ENCODE measurements around the gene TAF6. TPM values are rescaled to one million over a fixed set of nuclear protein-coding genes. Genes with fewer than 3 reads are reported as not detected.
A peak's percentile ranks its signal among the peaks of the same experiment; 100 is the strongest.

The TAF6 gene
- total and polyA plus RNA-seq, 9 of the 15 experiments (the other 6 are each of a cell fraction or from before 2014, with no cell fraction given), result 0.78 to 78.7 (median 21.3) TPM

DNA sequence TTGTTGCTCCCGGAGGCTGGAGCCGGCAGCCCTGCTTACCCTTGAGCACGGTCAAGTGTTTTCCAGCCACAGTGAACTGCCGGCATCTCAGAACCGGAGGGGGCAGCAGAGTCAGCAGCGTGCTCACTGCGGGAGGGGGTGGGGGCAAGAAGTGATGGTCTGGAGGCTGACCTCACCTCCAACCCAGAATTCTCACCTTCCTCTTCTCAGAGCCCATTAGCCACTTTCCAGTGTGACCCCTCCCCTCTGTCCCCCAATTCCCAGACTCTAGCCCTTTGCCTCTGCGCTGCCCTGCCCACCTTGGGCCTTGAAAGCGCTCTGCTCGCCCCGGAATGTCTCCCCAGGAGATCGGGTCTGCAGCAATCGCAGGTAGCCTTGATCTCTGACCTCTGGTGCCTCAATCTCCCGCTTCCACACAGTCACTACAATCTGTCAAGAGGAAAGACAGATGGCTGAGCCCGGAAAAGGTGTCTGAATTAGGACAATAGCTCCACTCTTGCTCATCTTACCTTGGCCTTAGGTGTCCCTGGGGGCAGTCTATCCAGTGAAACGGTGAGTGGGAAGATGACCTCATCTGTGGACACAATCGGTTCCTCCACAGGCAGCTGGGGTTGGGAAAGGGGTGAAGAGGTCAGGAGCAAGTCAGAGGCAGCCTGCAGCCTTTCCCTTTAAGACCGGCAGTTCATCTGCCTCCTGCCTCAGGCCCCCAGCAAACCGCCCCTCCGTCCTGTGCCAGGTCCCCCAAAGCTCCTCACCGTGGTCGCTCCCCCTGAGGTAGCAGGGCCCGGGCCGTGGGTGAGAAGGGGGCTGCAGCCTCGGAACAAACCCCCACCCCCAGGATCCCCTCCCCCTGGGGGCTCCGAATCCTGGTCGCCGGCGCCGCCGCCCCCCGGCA, 38.4 kb upstream of the TAF6 start (continued):
- TF ChIP-seq, protein P1, sequence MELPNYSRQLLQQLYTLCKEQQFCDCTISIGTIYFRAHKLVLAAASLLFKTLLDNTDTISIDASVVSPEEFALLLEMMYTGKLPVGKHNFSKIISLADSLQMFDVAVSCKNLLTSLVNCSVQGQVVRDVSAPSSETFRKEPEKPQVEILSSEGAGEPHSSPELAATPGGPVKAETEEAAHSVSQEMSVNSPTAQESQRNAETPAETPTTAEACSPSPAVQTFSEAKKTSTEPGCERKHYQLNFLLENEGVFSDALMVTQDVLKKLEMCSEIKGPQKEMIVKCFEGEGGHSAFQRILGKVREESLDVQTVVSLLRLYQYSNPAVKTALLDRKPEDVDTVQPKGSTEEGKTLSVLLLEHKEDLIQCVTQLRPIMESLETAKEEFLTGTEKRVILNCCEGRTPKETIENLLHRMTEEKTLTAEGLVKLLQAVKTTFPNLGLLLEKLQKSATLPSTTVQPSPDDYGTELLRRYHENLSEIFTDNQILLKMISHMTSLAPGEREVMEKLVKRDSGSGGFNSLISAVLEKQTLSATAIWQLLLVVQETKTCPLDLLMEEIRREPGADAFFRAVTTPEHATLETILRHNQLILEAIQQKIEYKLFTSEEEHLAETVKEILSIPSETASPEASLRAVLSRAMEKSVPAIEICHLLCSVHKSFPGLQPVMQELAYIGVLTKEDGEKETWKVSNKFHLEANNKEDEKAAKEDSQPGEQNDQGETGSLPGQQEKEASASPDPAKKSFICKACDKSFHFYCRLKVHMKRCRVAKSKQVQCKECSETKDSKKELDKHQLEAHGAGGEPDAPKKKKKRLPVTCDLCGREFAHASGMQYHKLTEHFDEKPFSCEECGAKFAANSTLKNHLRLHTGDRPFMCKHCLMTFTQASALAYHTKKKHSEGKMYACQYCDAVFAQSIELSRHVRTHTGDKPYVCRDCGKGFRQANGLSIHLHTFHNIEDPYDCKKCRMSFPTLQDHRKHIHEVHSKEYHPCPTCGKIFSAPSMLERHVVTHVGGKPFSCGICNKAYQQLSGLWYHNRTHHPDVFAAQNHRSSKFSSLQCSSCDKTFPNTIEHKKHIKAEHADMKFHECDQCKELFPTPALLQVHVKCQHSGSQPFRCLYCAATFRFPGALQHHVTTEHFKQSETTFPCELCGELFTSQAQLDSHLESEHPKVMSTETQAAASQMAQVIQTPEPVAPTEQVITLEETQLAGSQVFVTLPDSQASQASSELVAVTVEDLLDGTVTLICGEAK (IDR thresholded peaks at IDR 0.05), result no peak
- TF ChIP-seq, protein P1 (CRISPR knock-in tag; IDR thresholded peaks at IDR 0.05), result no peak
- TF ChIP-seq MYBL2 (IDR thresholded peaks at IDR 0.05; ENCODE audit: low read depth) (no peak), MYBL2 (CRISPR knock-in tag; IDR thresholded peaks at IDR 0.05; ENCODE audit: borderline replicate concordance) (no peak), IRF2 (CRISPR knock-in tag; IDR thresholded peaks at IDR 0.05) (no peak), PHF8 (IDR thresholded peaks at IDR 0.05; ENCODE audit: borderline replicate concordance, low read length) (no peak), STAT5A (IDR thresholded peaks at IDR 0.05; ENCODE audit: borderline replicate concordance, low read length) (0 out of 2 replicates have a peak, but pooled peaks have one; percentile 28), MYNN (IDR thresholded peaks at IDR 0.05) (no peak), MYNN (CRISPR knock-in tag; IDR thresholded peaks at IDR 0.05) (no peak), POLR2G (IDR thresholded peaks at IDR 0.05; ENCODE audit: low read depth, low read length) (0 out of 2 replicates have a peak, but pooled peaks have one; percentile 18)
- TF ChIP-seq, protein P2, sequence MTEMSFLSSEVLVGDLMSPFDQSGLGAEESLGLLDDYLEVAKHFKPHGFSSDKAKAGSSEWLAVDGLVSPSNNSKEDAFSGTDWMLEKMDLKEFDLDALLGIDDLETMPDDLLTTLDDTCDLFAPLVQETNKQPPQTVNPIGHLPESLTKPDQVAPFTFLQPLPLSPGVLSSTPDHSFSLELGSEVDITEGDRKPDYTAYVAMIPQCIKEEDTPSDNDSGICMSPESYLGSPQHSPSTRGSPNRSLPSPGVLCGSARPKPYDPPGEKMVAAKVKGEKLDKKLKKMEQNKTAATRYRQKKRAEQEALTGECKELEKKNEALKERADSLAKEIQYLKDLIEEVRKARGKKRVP (CRISPR knock-in tag; IDR thresholded peaks at IDR 0.05), result no peak
- TF ChIP-seq, protein P3, sequence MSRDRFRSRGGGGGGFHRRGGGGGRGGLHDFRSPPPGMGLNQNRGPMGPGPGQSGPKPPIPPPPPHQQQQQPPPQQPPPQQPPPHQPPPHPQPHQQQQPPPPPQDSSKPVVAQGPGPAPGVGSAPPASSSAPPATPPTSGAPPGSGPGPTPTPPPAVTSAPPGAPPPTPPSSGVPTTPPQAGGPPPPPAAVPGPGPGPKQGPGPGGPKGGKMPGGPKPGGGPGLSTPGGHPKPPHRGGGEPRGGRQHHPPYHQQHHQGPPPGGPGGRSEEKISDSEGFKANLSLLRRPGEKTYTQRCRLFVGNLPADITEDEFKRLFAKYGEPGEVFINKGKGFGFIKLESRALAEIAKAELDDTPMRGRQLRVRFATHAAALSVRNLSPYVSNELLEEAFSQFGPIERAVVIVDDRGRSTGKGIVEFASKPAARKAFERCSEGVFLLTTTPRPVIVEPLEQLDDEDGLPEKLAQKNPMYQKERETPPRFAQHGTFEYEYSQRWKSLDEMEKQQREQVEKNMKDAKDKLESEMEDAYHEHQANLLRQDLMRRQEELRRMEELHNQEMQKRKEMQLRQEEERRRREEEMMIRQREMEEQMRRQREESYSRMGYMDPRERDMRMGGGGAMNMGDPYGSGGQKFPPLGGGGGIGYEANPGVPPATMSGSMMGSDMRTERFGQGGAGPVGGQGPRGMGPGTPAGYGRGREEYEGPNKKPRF (IDR thresholded peaks at IDR 0.05; ENCODE audit: low read depth, low read length), result no peak
- TF ChIP-seq, protein P4, sequence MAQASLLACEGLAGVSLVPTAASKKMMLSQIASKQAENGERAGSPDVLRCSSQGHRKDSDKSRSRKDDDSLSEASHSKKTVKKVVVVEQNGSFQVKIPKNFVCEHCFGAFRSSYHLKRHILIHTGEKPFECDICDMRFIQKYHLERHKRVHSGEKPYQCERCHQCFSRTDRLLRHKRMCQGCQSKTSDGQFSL (CRISPR knock-in tag; IDR thresholded peaks at IDR 0.05), result peak; percentile 65; the same call in 1 of the 2 replicates
- TF ChIP-seq, protein P4 (tag; IDR thresholded peaks at IDR 0.05), result no peak

Measured in K562 (cell line).